ENCODE measurements around the gene OR5F1.

OR5F1 gene

GRCh38 chr11:55994525-55994924 lies at the start of gene OR5F1:
TSS of gene OR5F1 (minus strand) at chr11:55994625. CDS start at chr11:55994625, 0 bp downstream.
- no peak for DNase-seq (ENCODE audit: low read depth in 1 of 2, low spot score in 1 of 2)

DNA sequence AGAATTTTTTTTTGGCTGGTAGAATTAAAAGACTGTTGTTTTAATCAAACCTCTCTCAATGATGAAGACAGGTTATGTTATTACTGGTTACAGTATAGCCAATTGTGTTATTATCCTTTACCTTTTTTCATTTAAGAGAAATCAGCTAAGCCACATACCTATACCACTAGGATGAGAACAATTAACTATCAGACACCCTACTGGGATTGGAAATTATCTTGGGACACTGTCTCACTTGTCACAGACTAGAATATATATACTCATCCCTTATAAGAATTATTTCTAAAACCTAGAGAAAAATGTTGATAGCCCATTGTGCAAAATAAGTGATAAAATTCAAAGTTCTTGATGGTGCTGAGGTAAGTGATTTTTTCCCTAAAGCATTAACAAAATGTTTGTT lies 32.9 kb upstream of the OR5F1 start, which contains the start of gene OR5AS1:
OR5AS1 (plus strand) TSS at position 301 of the 400 bp plus-strand sequence. CDS start 2,765 bp downstream, outside the sequence.
- no peak for DNase-seq (ENCODE audit: low read depth in 1 of 2, low spot score in 1 of 2)

DNA sequence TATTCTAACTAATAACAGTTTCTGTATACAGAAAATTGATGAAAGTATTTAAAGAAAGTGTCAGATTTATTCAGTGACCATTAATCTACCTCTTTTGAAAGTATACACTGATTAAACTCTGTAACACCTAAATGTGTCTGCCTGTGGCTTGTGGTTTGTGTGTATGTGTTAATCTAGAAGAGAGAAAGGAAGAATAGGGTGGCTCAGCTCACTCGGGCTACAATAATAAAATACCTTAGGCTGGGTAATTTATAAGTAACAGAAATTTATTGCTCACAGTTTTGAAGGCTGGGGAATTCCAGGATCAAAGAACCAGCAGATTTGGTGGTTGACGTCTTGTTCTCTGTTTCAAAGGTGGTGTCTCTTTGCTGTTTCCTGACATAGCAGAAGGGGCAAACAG lies 19.4 kb upstream of the OR5F1 start:
- no peak for DNase-seq (ENCODE audit: low read depth in 1 of 2, low spot score in 1 of 2)

- no peak for DNase-seq (ENCODE audit: low read depth in 1 of 2, low spot score in 1 of 2)
These were observed 16.3 kb upstream of the OR5F1 start for GRCh38 chr11:56010716-56011115.

GRCh38 chr11:55970935-55971334 lies 23.5 kb downstream of the OR5F1 start:
- DNase-seq (ENCODE audit: low read depth in 1 of 2, low spot score in 1 of 2), result no peak

- no peak for DNase-seq (ENCODE audit: low read depth in 1 of 2, low spot score in 1 of 2)
These were observed 24.6 kb downstream of the OR5F1 start, which contains the start of gene OR10AG1 for GRCh38 chr11:55969845-55970244. TSS of gene OR10AG1 (minus strand) at chr11:55969945. CDS start at chr11:55969907, 38 bp downstream.

GRCh38 chr11:55967914-55968313 lies 26.5 kb downstream of the OR5F1 start:
- DNase-seq (ENCODE audit: low read depth in 1 of 2, low spot score in 1 of 2), result no peak

GRCh38 chr11:55966391-55966790 lies 28.0 kb downstream of the OR5F1 start:
- DNase-seq (ENCODE audit: low read depth in 1 of 2, low spot score in 1 of 2), result no peak

DNA sequence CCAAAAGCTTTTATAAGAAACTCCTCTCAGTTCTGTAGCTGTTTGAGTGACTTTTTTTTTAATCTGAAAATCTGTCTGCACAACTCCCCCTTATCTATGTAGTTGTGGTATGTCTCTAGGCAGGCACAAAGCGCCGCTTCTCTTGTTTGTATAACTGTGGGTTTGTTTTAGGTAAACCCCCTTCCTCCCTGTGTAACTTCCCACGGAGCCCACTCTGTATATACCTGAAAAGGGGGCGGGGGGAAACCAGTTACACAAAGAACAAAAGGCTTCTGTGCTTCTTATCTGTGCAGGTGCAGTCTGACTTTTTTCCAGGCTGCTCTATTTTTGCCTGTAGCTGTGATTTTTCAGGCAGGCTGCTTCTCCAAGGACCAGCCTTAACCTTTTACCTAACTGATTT lies 37.9 kb downstream of the OR5F1 start:
- no peak for DNase-seq (ENCODE audit: low read depth in 1 of 2, low spot score in 1 of 2)

DNA sequence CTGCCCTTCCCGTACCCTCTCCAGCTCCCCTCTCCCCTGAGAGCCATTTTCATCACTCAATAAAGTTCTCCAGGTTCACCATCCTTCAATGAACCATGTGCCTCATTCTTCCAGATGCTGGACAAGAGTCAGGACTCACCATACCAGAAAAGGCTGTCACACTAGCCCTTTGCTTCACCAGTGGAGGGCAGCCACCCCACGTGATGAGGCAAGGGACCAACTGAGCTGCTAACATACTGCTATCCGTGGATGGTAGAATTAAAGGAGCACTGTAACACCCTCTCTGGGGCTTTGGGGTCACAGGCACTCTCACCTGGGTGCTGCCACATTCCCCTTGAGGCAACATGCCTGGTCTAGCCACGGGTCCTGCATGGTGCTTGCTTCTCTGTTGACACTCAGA lies 45.1 kb downstream of the OR5F1 start:
- DNase-seq (ENCODE audit: low read depth in 1 of 2, low spot score in 1 of 2), result no peak
